ENCODE results near the gene GDI2. TPM values are rescaled to one million over a fixed set of nuclear protein-coding genes. Genes with fewer than 3 reads are reported as not detected.

GDI2 gene
- total RNA-seq, 1 experiment from 2014 or later = 196 TPM

DNA sequence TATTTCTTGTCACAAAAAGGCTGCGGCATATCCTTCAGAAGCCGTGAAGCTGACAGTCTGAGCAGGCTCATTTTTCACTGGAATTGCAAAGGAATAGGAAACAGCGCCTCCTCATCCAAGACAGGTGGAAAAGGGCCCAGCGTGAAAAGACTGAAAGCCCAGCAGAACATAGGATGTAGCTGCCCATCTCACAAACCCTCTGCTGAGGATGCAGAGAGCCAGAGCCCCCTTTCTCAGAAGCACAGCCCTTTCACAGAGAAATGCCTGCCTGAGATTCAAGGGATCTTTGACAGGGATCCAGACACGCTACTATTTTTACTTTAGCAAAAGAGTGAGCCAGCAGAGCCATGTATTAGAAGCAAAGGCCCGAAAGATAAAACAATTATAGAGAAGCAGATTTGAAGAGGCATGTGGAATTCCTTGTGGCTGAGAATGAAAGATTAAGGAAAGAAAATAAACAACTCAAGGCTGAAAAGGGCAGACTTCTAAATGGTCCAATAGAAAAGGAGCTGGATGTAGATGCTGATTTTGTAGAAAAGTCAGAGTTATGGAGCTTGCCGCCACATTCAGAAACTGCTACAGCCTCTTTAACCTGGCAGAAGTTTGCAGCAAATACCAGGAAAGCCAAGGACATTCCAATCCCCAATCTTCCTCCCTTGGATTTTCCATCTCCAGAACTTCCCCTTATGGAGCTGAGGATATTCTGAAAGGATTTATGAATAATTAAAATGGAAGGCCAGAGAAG is 36.9 kb downstream of the GDI2 start:
- no peak for DNase-seq
- no TSS peak for BruUV-seq (replicated peaks)
- Histone ChIP-seq H3K4me3 (no peak overlapping the region), H3K9me2 (ENCODE audit: insufficient read depth) (no peaks in the 10 kb centered on the region), H3K36me3 (ENCODE audit: low read depth) (0 out of 2 replicates have a peak, but pooled peaks cover 3% of the 10 kb centered on the region), H3K9me3 (ENCODE audit: insufficient read depth, low read depth) (no peaks in the 10 kb centered on the region), H3F3A (ENCODE audit: insufficient read depth, low read depth) (0 out of 2 replicates have a peak, but pooled peaks cover 3% of the 10 kb centered on the region), H3K27me3 (ENCODE audit: insufficient read depth, low read depth) (no peaks in the 10 kb centered on the region), H3K4me2 (no peak overlapping the region), H4K20me1 (ENCODE audit: insufficient read depth) (peaks cover 26% of the 10 kb centered on the region), H3K79me2 (ENCODE audit: low read depth) (peaks cover 59% of the 10 kb centered on the region), H3K4me1 (replicated peaks; ENCODE audit: insufficient read depth) (no peaks in the 10 kb centered on the region), H3K27ac (no peak overlapping the region), H2AFZ (no peak overlapping the region)
- TF ChIP-seq EZH2 (IDR thresholded peaks at IDR 0.05; ENCODE audit: low read depth) = no peak
- TF ChIP-seq CTCF (conservative IDR thresholded peaks at IDR 0.05) = no peak
- intact Hi-C loops (cut with micrococcal nuclease; ENCODE audit: unreplicated experiment) = no loop called here
- ChIA-PET CTCF (no interaction called here), POLR2A (ENCODE audit: unreplicated experiment) (no interaction called here)

DNA sequence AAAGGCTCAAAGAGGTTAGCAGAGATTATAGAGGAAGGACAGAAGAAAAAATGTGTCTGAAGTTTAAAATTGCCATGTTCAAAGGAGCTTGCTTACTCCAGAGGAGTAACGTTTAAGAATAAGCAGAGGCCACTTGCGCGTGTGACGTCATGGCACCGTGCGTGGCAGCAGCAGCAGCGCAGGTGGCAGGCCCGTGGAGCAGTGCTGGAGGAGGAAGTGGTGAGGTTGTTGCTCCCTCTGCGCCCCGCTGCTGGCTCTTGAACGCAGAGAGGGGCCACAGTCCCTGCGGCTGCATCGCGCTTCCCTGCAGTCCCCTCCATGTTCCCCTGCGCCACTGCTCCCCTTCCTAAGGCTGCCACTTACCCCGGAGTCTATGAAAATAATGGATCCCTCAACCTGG is 37.5 kb downstream of the GDI2 start:
- H4K20me1 ChIP-seq (ENCODE audit: insufficient read depth) = peaks cover 25% of the 10 kb centered on the region
- 0 out of 2 replicates have a peak, but pooled peaks cover 3% of the 10 kb centered on the region for H3K36me3 ChIP-seq (ENCODE audit: low read depth)
- H3K9me2 ChIP-seq (ENCODE audit: insufficient read depth) = no peaks in the 10 kb centered on the region
- TF ChIP-seq CTCF (conservative IDR thresholded peaks at IDR 0.05) (no peak), EZH2 (IDR thresholded peaks at IDR 0.05; ENCODE audit: low read depth) (no peak)
- intact Hi-C loops (cut with micrococcal nuclease; ENCODE audit: unreplicated experiment) = no loop called here
- H3K79me2 ChIP-seq (ENCODE audit: low read depth) = peaks cover 57% of the 10 kb centered on the region
- no peaks in the 10 kb centered on the region for H3K27me3 ChIP-seq (ENCODE audit: insufficient read depth, low read depth)
- ChIA-PET CTCF (no interaction called here), POLR2A (ENCODE audit: unreplicated experiment) (no interaction called here)
- no peak overlapping the region for H3K27ac ChIP-seq
- no TSS peak for BruUV-seq (replicated peaks)
- no peak overlapping the region for H3K4me3 ChIP-seq
- H2AFZ ChIP-seq = no peak overlapping the region
- no peaks in the 10 kb centered on the region for H3K9me3 ChIP-seq (ENCODE audit: insufficient read depth, low read depth)
- no peak overlapping the region for H3K4me2 ChIP-seq
- no peaks in the 10 kb centered on the region for H3K4me1 ChIP-seq (replicated peaks; ENCODE audit: insufficient read depth)
- DNase-seq = no peak
- 0 out of 2 replicates have a peak, but pooled peaks cover 3% of the 10 kb centered on the region for H3F3A ChIP-seq (ENCODE audit: insufficient read depth, low read depth)

GRCh38 chr10:5774987-5775620 is 38.1 kb downstream of the GDI2 start:
- Histone ChIP-seq H4K20me1 (ENCODE audit: insufficient read depth) (peaks cover 23% of the 10 kb centered on the region), H3K9me3 (ENCODE audit: insufficient read depth, low read depth) (no peaks in the 10 kb centered on the region), H3F3A (ENCODE audit: insufficient read depth, low read depth) (0 out of 2 replicates have a peak, but pooled peaks cover 3% of the 10 kb centered on the region), H3K4me1 (replicated peaks; ENCODE audit: insufficient read depth) (no peaks in the 10 kb centered on the region), H3K27ac (no peak overlapping the region), H3K9me2 (ENCODE audit: insufficient read depth) (no peaks in the 10 kb centered on the region), H3K4me2 (no peak overlapping the region), H2AFZ (no peak overlapping the region), H3K4me3 (no peak overlapping the region), H3K27me3 (ENCODE audit: insufficient read depth, low read depth) (no peaks in the 10 kb centered on the region), H3K79me2 (ENCODE audit: low read depth) (peaks cover 52% of the 10 kb centered on the region), H3K36me3 (ENCODE audit: low read depth) (0 out of 2 replicates have a peak, but pooled peaks cover 3% of the 10 kb centered on the region)
- CTCF ChIA-PET = no interaction called here
- no peak for DNase-seq
- no peak for TF ChIP-seq EZH2 (IDR thresholded peaks at IDR 0.05; ENCODE audit: low read depth)
- no peak for TF ChIP-seq CTCF (conservative IDR thresholded peaks at IDR 0.05)
- POLR2A ChIA-PET (ENCODE audit: unreplicated experiment) = no interaction called here
- intact Hi-C loops (cut with micrococcal nuclease; ENCODE audit: unreplicated experiment) = no loop called here
- BruUV-seq (replicated peaks) = no TSS peak

Measured in PC-9 (cell line).